ENCODE data around the gene FBLN2.

FBLN2 gene

GRCh38 chr3:13532085-13532484 lies 16.8 kb upstream of the FBLN2 start:
- DNase-seq (ENCODE audit: low spot score), result no peak

DNA sequence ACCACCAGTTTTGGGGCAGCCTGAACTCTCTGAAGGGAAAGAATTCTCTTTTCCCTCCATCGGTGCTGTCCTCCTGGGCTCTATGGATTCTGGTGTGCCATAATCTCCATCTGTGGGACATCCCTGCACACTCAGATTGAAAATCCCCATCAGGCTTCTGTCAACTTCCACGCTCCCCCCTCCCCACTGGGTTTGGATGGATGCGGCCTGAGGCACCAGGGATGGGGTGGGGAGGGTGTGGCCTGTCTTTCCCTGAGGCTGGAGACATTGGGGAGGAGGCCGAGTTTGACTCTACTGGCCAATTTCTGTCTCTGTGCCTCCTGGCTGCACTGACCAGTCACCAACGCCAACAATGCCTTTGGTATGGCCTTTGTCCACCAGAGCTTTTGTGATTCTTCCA lies 16.3 kb upstream of the FBLN2 start:
- no peak for DNase-seq (ENCODE audit: low spot score)

DNA sequence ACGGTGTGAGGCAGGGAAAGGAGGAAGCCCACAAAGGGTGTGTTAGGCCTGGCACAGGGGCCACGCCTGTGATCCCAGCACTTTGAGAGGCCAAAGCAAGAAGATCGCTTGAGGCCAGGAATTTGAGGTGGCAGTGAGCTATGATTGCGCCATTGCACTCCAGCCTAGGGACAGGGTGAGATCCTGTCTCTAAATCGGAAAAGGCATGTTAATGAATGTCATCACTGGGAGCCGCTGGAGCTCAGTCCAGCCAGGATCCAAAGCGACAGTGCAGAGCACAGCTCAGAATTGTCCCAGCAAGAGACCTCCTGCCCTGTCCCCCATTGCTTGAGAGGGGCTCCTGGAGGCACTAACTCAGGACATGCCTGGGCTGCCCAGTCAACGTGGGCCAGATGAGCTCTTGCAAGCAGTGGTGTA lies 15.0 kb upstream of the FBLN2 start:
- no peak for DNase-seq (ENCODE audit: low spot score)

- DNase-seq (ENCODE audit: low spot score), result no peak
Measured at GRCh38 chr3:13535526-13535875, 13.4 kb upstream of the FBLN2 start.

DNA sequence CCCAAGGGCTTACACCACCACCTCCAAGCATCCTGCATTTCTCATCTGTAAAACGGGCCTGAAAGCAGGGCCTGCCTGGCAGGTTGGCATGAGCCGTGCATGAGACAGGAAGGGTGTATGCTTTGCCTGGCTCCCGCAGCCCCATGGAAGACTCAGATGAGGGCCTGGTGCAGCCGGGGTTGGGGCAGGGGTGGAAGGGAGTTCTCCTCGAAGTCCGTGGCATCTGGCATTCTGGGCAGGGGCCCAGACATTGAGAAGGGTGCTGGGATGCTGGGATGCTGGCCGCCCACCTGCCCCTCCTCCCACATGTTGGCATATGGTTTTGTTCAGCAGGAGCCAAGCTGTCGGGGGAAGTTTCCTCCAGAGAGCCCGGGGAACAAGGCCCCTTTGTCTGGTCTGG lies 13.0 kb upstream of the FBLN2 start:
- no peak for DNase-seq (ENCODE audit: low spot score)

GRCh38 chr3:13536432-13536831 lies 12.5 kb upstream of the FBLN2 start:
- DNase-seq (ENCODE audit: low spot score), result no peak

DNA sequence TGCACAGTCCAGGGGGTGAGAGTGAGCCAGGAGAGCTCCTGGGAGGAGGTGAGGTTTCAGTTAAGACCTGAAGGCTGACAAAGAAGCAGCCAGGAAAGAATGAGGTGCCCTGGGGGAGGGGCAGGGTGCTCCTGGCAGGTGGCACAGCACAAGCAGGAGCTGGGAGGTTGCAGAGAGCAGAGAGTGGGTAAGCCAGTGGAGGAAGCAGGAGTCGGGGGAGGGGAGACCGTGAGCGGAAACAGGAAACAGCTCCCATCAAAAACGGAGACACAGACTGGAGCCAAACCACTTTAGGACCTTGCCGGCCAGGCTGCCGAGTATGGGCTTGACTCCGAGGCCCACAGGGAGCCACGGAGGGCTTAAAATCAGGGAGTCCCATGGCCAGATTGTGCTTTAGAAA lies 12.1 kb upstream of the FBLN2 start:
- no peak for DNase-seq (ENCODE audit: low spot score)

DNA sequence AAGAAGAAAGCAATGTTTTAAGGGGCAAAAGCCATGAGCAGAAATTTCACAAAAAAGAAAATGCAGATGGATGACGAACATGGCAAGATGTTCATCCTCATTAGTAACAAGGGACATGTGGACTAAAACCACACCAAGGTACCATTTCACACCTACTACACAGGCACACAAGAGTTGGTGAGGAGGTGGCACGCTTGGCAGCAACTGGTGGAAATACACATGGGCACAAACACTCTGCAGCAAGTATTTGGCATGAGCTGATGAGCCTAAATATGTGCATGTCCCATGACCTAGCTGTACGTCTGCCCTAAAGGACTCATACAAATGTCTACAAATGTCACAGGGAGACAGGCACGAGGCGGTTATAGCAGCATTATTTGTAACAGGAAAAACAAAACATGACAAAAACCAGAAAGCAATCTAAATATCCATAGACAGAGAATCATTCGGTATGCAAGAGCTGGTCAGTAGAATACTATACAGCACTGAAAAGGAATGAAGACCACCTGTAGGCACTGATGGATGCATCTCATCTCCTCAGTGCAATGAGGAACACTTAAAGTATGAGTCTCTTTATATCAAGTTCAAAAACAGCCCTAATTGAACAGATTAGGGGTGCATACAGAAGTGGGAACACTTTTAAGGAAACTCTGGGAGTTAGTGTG lies 11.5 kb upstream of the FBLN2 start:
- DNase-seq (ENCODE audit: low spot score), result no peak

GRCh38 chr3:13537909-13538296 lies 11.0 kb upstream of the FBLN2 start:
- DNase-seq (ENCODE audit: low spot score), result no peak

DNA sequence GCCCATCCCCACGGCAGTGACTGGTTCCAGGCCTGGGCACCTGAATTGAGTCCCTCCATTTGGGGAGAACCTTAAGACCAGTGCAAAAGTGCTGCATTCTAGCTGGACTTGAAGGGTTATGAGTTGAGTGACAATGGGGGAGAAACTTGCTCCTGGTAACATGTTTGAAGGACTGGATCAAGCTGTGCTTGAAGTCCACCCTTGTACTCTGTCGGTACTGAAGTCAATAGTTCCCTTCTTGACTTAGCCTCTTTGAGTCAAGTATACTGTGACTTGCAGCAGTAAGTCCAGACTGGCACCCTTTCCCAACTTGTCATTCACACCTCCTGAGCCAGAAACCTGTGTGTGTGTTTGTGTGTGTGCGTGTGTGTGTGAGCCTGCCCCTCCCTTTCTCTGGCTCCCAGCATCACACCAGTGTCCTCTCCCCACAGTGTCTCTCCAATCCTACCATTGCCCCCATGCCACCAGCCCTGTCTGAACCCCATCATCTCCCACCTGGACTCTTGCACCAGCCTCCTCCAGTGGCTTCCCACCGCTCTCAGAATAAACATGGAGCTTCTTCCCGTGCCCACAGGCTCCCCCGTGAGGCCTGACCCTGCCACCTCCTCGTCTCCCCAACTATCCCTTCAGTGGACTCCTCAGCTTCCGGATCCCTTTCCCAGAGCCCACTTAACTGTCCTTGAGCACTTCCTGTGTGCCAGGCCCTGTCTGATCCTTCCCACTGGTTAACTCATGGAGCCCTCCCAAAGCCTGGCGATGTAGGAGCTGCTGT lies 10.2 kb upstream of the FBLN2 start:
- DNase-seq (ENCODE audit: low spot score), result no peak

GRCh38 chr3:13539292-13539638 lies 9.7 kb upstream of the FBLN2 start:
- DNase-seq (ENCODE audit: low spot score), result no peak

GRCh38 chr3:13539671-13540070 lies 9.3 kb upstream of the FBLN2 start:
- no peak for DNase-seq (ENCODE audit: low spot score)

- no peak for DNase-seq (ENCODE audit: low spot score)
Measured at GRCh38 chr3:13540297-13540995, 8.5 kb upstream of the FBLN2 start.

DNA sequence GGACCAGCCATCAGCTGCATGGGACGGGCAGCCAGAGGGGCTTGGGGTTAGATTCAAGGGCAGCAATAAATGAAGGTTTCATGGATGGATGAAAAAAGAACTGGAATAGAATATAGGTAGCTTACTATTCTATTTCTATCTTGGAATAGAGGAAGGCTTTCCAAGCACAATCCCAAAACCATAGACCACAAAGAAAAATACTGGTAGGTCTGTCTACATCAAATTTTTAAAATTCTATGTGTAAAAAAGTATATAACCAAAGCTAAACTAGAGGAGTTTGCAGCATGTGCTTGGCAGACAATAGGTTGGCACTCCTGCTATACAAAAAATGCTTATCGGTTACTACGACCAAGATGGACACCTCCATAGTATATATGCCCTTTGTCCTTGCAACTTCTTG lies 7.2 kb upstream of the FBLN2 start:
- no peak for DNase-seq (ENCODE audit: low spot score)

DNA sequence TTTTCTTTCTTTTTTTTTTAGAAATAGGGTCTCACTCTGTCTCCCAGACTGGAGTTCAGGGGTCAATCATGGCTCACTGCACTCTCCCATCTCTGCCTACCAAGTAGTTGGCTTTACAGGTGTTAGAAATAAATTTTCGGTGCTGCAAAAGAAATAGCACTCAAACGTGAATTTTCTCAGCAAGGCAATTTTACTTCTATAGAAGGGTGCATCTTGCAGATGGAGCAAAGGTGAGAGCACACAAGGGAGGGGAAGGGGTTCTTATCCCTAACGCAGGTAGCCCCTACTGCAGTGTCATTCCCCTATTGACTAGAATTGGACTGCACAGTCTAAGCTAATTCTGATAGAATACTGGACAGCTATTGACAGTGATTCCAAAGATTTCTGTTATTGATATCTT lies 6.8 kb upstream of the FBLN2 start:
- DNase-seq (ENCODE audit: low spot score), result no peak

- DNase-seq (ENCODE audit: low spot score), result no peak
Measured at GRCh38 chr3:13543253-13543652, 5.7 kb upstream of the FBLN2 start.

DNA sequence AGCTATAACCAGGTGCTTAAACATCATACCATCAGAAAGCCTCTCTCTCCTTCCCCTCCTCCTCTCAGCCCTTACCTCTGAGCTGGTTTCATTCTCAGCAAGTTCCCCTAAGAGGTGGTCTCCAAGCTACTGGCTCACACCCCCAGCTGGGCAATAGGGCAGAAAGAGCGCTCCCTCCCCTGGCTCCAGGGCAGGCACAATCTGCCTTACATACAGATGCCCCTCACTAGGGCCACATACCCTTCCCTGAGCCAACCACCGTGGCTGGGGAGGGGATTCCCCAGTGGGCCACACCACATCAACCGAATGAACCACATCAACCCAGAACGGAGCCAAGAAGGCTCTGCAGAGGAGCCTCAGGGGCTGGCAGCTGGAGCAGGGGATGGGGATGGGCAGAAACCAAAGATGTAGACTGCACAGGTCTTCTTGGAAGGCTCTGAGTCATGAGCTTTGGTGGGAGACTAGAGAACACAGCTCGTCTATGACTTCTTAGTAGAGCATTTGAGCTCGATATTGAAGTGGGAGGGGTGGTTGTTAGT lies 4.6 kb upstream of the FBLN2 start:
- DNase-seq (ENCODE audit: low spot score), result no peak

GRCh38 chr3:13544951-13545651 lies 3.8 kb upstream of the FBLN2 start:
- DNase-seq (ENCODE audit: low spot score), result no peak

DNA sequence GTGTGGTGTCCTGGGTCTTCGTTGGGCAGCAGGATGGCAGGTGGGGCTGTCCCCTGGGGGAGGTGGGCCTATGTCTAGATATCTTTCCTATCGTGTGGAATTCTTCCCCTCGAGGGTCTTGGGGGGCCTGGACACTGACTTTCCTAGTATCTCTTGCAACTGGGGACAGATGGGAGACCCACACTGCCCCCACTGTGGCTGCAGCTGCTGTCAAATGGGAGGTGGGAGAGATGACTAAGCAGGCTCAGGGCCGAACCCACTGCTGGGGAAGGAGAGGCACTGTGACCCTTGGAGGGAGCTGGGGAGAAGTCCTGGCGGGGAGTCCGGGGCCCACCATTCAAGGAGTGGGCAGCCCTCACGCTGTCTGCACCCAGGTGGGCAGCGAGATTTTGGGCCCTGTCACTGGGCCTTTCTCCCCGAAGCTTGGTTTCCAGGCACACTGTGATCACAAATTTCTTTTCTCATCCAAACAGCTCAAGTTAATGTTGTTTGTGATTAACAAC lies 2.9 kb upstream of the FBLN2 start:
- DNase-seq (ENCODE audit: low spot score), result no peak

- no peak for DNase-seq (ENCODE audit: low spot score)
Measured at GRCh38 chr3:13546667-13547171, 2.2 kb upstream of the FBLN2 start.

DNA sequence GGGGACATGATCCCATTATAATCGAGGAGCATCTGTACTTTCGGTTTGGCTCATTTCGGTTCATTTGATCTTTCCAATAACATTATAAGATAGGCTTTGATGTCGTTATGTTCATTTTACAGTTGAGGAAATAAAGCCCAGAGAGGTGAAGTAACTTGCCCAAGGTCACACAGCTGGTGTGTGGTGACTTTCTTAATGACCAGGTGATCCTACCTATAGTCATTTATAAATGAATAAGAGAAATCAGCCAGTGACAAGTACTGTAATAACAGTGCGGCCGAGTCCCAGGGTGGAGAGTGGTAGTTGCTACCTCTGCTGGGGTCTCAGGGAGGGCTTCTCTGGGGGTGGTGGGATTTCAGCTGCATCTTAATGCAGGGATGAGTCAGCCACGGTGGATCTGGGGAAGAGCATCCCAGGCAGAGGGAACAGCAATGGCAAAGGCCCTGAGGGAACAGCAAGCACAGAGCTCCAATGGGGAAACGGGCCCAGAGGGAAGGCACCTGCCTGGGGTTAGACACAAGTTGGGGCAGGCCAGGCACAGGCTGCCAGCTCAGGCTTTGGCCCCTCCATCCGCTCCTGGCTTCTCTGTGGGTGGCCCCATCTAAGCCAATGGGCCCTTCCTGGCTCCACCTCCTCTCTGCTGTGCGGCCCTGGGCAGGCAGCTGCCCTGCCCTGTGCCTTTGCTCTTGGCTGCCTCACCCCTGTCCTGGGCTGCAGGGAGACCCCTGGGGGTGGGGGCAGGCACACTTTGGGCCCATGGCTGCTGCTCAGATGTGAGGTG lies 1.1 kb upstream of the FBLN2 start:
- no peak for DNase-seq (ENCODE audit: low spot score)

All from germinal center (tissue), 1 donor.